NCI-H2196 (cell line): ENCODE measurements around the gene DUXA.
"Not testable (repeated sequence)": the region's sequence is repeated elsewhere in the genome, so short reads cannot be mapped to it uniquely, and the experiment has no call there.

Experiments
- DNase-seq: peaks from one replicate; lab custom pipeline; 2025; ENCODE audit not compliant: unreplicated experiment; lab: John Stamatoyannopoulos, UW

The DUXA gene

GRCh38 chr19:57167385-57167784, at the start of gene DUXA:
Gene DUXA (minus strand): TSS chr19:57167485. CDS start chr19:57167443, 42 bp downstream.
- no peak for DNase-seq

- no peak for DNase-seq
These were observed 44.8 kb upstream of the DUXA start for GRCh38 chr19:57212109-57212508.

- no peak for DNase-seq
These were observed 43.1 kb upstream of the DUXA start for GRCh38 chr19:57210381-57210780.

GRCh38 chr19:57202160-57202559, 34.9 kb upstream of the DUXA start:
- DNase-seq = no peak

- DNase-seq = not testable (repeated sequence)
These were observed 30.6 kb upstream of the DUXA start for GRCh38 chr19:57197874-57198273.

- DNase-seq = no peak
These were observed 25.7 kb upstream of the DUXA start for GRCh38 chr19:57192993-57193392.

GRCh38 chr19:57192077-57192420, 24.8 kb upstream of the DUXA start:
- DNase-seq = no peak

- DNase-seq = peak; percentile 88
These were observed 24.1 kb upstream of the DUXA start, which contains the start of gene ZNF264 for GRCh38 chr19:57191141-57192076. Gene ZNF264 (plus strand): TSS chr19:57191500. CDS start chr19:57191914, 414 bp downstream.

GRCh38 chr19:57190301-57190700, 23.0 kb upstream of the DUXA start:
- DNase-seq = no peak

- no peak for DNase-seq
These were observed 4.3 kb upstream of the DUXA start for GRCh38 chr19:57171551-57172081.

- DNase-seq = no peak
These were observed 1.4 kb downstream of the DUXA start for GRCh38 chr19:57165846-57166245.

GRCh38 chr19:57161985-57162539, 5.2 kb downstream of the DUXA start:
- DNase-seq = no peak

- no peak for DNase-seq
These were observed 14.4 kb downstream of the DUXA start for GRCh38 chr19:57152921-57153320.

GRCh38 chr19:57141699-57142098, 25.6 kb downstream of the DUXA start:
- DNase-seq = no peak

- no peak for DNase-seq
These were observed 31.5 kb downstream of the DUXA start for GRCh38 chr19:57135797-57136196.

GRCh38 chr19:57127403-57127802, 39.9 kb downstream of the DUXA start:
- not testable (repeated sequence) for DNase-seq

GRCh38 chr19:57123882-57124281, 43.4 kb downstream of the DUXA start:
- DNase-seq = no peak

- no peak for DNase-seq
These were observed 48.4 kb downstream of the DUXA start for GRCh38 chr19:57118848-57119247.

GRCh38 chr19:57113501-57113900, 53.8 kb downstream of the DUXA start:
- DNase-seq = not testable (repeated sequence)

GRCh38 chr19:57111329-57111644, 56.0 kb downstream of the DUXA start:
- no peak for DNase-seq

- DNase-seq = no peak
These were observed 56.5 kb downstream of the DUXA start for GRCh38 chr19:57110592-57111328.
